ENCODE measurements around the gene MYH7B. TPM values are rescaled to one million over a fixed set of nuclear protein-coding genes. Genes with fewer than 3 reads are reported as not detected.

MYH7B gene
- total and polyA plus RNA-seq, 8 donors = 0.09 to 2.3 (median 0.37) TPM

DNA sequence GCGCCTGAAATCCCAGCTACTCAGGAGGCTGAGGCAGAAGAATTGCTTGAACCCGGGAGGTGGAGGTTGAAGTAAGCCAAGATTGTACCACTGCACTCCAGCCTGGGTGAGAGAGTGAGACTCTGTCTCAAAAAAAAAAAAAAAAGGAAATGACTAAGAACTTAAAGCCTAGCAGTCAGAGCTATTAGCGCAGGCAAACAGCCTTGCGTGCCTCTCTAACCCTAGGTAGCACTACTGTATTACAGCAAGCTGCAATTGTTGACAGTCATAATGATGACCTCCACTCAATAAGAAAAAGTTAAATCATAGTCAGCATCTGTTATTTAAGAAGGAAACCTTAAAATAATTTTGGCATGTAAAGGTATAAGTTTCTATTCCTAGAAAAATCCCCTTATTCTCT lies 14.4 kb upstream of the MYH7B start:
- intact Hi-C loops (cut with DNase I) = no loop called here
- no peak overlapping the region for H3K4me3 ChIP-seq
- H3K36me3 ChIP-seq = no peaks in the 10 kb centered on the region
- FAIRE-seq (no peak), ATAC-seq (no peak), DNase-seq (no peak)
- no peaks in the 10 kb centered on the region for H3K27me3 ChIP-seq
- WGBS, 2 donors = 93 to 97% methylated on average over 4 of the region's 4 CpGs
- peaks cover 0 to 4% (median 0%) of the 10 kb centered on the region in 3 donors for H3K4me1 ChIP-seq
- TF ChIP-seq, protein P1, sequence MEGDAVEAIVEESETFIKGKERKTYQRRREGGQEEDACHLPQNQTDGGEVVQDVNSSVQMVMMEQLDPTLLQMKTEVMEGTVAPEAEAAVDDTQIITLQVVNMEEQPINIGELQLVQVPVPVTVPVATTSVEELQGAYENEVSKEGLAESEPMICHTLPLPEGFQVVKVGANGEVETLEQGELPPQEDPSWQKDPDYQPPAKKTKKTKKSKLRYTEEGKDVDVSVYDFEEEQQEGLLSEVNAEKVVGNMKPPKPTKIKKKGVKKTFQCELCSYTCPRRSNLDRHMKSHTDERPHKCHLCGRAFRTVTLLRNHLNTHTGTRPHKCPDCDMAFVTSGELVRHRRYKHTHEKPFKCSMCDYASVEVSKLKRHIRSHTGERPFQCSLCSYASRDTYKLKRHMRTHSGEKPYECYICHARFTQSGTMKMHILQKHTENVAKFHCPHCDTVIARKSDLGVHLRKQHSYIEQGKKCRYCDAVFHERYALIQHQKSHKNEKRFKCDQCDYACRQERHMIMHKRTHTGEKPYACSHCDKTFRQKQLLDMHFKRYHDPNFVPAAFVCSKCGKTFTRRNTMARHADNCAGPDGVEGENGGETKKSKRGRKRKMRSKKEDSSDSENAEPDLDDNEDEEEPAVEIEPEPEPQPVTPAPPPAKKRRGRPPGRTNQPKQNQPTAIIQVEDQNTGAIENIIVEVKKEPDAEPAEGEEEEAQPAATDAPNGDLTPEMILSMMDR (IDR thresholded peaks at IDR 0.05) = no peak
- no peaks in the 10 kb centered on the region for H3K9me3 ChIP-seq
- H3K27ac ChIP-seq = no peak overlapping the region

DNA sequence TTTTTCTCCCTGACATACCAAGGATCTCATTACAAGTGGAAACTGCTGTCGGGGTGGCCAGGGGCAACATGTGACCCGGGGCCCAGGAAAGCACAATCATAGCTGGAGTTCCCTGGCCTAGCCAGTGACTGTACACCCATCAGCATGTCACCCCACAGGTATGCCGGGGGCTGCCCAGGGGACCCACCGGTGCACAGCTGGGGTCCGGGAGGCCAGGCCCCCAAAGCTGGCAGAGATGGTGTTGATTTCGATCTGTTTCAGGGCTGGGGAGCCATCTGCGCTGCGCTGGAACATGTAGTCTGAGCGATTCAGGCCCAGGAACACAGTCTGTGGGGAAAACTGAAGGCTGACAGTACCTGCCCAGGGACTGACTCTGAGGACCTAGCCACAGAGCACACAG lies 13.4 kb upstream of the MYH7B start:
- TF ChIP-seq, protein P1 (IDR thresholded peaks at IDR 0.05) = no peak
- Histone ChIP-seq H3K4me3 (no peak overlapping the region), H3K9me3 (no peaks in the 10 kb centered on the region), H3K27ac (no peak overlapping the region), H3K4me1 (peaks cover 0 to 4% (median 0%) of the 10 kb centered on the region in 3 donors), H3K27me3 (no peaks in the 10 kb centered on the region), H3K36me3 (no peaks in the 10 kb centered on the region)
- WGBS, 2 donors = 91 to 95% methylated on average over 9 of the region's 9 CpGs
- no peak for FAIRE-seq
- intact Hi-C loops (cut with DNase I) = no loop called here
- DNase-seq = no peak
- no peak for ATAC-seq

DNA sequence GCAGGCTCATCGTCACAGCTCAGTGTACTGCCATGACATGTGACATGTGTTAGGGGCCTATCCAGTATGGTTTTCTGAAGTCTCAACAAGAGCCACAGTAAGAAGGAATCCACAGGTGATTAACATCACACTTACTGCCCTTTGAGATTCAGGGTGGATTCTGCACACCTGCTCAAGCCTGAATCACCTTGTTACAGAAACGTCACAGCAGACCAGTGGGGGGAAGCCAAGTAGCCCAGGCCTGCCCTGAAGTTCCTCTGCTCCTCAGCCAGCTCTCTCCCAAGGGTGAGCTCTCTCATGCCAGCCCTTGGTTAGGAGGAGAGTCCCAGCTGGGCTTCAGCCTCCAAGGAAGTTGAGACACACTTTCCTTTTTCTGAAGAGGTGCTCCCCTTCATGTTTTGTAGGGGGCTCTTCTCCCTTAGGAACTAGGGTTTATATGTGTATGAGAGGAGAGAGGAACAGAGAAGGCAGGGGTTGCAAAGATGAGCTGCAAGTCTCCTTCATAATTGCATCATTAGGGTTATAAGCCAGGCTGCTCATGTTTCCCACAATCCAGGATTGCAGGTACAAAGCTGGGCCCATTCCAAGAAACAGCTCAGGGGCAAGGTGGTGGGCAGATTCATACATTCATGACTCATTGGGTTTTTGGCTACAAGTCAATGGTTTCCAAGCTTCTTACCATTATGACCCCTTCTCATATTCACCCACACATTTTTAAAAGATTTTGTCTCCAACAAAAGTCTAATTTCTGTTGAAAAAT lies 11.7 kb upstream of the MYH7B start:
- FAIRE-seq = no peak
- no peaks in the 10 kb centered on the region for H3K27me3 ChIP-seq
- no peak for DNase-seq

DNA sequence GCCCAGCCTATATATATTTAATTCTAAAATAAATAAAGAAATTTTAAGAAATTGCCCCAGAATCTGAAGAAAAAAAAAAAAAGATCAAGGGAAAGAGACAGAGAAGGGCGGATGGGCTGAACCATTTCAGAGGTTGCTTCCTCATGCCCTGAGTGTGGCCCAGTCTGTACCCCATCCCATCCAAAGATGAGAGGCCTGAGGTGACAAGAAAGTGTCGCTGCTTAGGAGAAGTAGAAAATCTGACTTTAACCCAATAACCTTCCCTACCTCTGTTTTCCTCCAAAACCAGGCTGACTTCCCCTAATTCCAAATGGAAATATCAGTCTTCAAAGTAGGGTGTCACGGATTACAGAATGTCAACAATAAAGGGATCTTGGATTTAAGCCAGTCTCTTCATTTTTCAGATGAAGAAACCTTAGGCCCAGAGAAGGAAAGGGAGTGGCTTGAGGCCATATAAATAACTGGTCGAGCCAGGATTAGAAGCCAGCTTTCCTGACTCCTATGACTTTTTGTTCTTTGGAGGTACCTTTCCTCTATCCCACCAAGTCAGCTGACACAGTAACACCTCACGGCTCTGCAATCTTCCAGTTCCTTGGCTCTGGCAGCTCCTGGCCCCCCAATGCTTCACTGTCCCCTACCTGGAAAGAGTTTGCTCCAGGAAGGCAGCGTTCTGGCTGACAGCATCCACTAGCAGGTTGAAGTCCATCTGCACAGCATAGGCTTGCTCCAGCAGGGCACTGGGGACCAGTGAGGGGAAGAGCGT lies 10.2 kb upstream of the MYH7B start:
- Histone ChIP-seq H3K9me3 (no peaks in the 10 kb centered on the region), H3K36me3 (no peaks in the 10 kb centered on the region), H3K4me3 (no peak overlapping the region), H3K27ac (no peak overlapping the region), H3K4me1 (no peaks in the 10 kb centered on the region), H3K27me3 (no peaks in the 10 kb centered on the region)
- intact Hi-C loops (cut with DNase I) = no loop called here
- DNase-seq (no peak), FAIRE-seq (no peak), ATAC-seq (peak in 1 of 4 donors; percentile 28)
- TF ChIP-seq, protein P1 (IDR thresholded peaks at IDR 0.05) = no peak
- WGBS, 2 donors = 86 to 88% methylated on average over 7 of the region's 7 CpGs

More for the DNA sequence above, 11.7 kb upstream of the MYH7B start:
- Histone ChIP-seq H3K4me1 (no peaks in the 10 kb centered on the region), H3K27ac (no peak overlapping the region), H3K4me3 (no peak overlapping the region), H3K9me3 (no peaks in the 10 kb centered on the region), H3K36me3 (no peaks in the 10 kb centered on the region)
- TF ChIP-seq, protein P1 (IDR thresholded peaks at IDR 0.05) = no peak
- ATAC-seq = no peak
- WGBS, 2 donors = 76 to 84% methylated on average over 2 of the region's 2 CpGs
- intact Hi-C loops (cut with DNase I) = no loop called here

DNA sequence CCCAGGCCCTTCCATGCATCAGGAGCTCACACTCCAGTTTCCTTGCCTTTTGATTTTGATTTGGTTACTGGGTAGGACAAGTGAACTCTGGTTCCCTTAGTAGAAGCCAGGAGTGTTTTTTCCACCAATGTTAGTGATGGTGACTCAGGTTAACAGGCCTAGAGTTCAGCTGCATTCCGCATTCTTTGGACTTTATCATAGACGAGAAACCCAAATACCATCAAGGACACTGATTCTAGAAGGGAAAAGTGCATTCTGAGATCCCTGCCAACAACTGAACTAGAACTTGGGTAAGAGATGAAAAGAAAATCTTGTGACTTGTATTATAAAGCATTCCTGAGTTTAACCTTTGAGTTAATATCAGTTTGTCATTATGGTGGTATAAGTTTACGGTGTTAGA lies 9.0 kb upstream of the MYH7B start:
- H3K27me3 ChIP-seq = no peaks in the 10 kb centered on the region
- no peak overlapping the region for H3K4me3 ChIP-seq
- TF ChIP-seq, protein P1 (IDR thresholded peaks at IDR 0.05) = no peak
- ATAC-seq (no peak), DNase-seq (no peak), FAIRE-seq (no peak)
- H3K27ac ChIP-seq = no peak overlapping the region
- no peaks in the 10 kb centered on the region for H3K9me3 ChIP-seq
- no peaks in the 10 kb centered on the region for H3K4me1 ChIP-seq
- WGBS, 2 donors = 56 to 62% methylated on average over 3 of the region's 3 CpGs
- H3K36me3 ChIP-seq = no peaks in the 10 kb centered on the region
- intact Hi-C loops (cut with DNase I) = no loop called here

Measured in pancreas (tissue), 10 donors.